Urothelium cell line (cell line): ENCODE data around the gene PRMT1.

Experiments
- DNase-seq: peaks from one replicate; pipeline ENCODE4 v3.0.0; 2011; ENCODE audit warnings: low spot score, mixed read lengths
- FAIRE-seq: peaks from 2 replicates; lab custom pipeline; 2011; peaks lifted over from hg19 to GRCh38; lab: Jason Lieb, UNC

Gene PRMT1

GRCh38 chr19:49651029-49651819, 25.8 kb upstream of the PRMT1 start:
- no peak for DNase-seq
- FAIRE-seq, result no peak

GRCh38 chr19:49651820-49652550, 25.1 kb upstream of the PRMT1 start:
- FAIRE-seq (no peak), DNase-seq (no peak)

- DNase-seq (no peak), FAIRE-seq (no peak)
These were observed 24.3 kb upstream of the PRMT1 start for GRCh38 chr19:49652551-49653465.

GRCh38 chr19:49653466-49653806, 23.6 kb upstream of the PRMT1 start:
- DNase-seq (no peak), FAIRE-seq (no peak)

- no peak for DNase-seq
- no peak for FAIRE-seq
These were observed 22.5 kb upstream of the PRMT1 start for GRCh38 chr19:49654581-49654980.

GRCh38 chr19:49655570-49656455, 21.3 kb upstream of the PRMT1 start:
- no peak for FAIRE-seq
- no peak for DNase-seq

- no peak for FAIRE-seq
- no peak for DNase-seq
These were observed 20.5 kb upstream of the PRMT1 start for GRCh38 chr19:49656456-49657109.

GRCh38 chr19:49657493-49658138, 19.5 kb upstream of the PRMT1 start:
- no peak for FAIRE-seq
- no peak for DNase-seq

GRCh38 chr19:49658139-49658517, 18.9 kb upstream of the PRMT1 start:
- no peak for DNase-seq
- no peak for FAIRE-seq

- FAIRE-seq (no peak), DNase-seq (no peak)
These were observed 18.3 kb upstream of the PRMT1 start for GRCh38 chr19:49658566-49659442.

- DNase-seq (no peak), FAIRE-seq (no peak)
These were observed 16.6 kb upstream of the PRMT1 start for GRCh38 chr19:49660338-49660961.

- DNase-seq, result no peak
- FAIRE-seq, result no peak
These were observed 15.1 kb upstream of the PRMT1 start for GRCh38 chr19:49662011-49662410.

GRCh38 chr19:49663224-49663623, 13.8 kb upstream of the PRMT1 start:
- FAIRE-seq (no peak), DNase-seq (no peak)

- no peak for FAIRE-seq
- peak; percentile 90 for DNase-seq
These were observed 12.7 kb upstream of the PRMT1 start for GRCh38 chr19:49664171-49665035.

- FAIRE-seq (peak; percentile 9), DNase-seq (no peak)
These were observed 12.1 kb upstream of the PRMT1 start for GRCh38 chr19:49665036-49665350.

GRCh38 chr19:49665351-49666119, 11.5 kb upstream of the PRMT1 start, which contains the start of the genes BCL2L12 and IRF3:
TSS of gene BCL2L12 (plus strand) at chr19:49665933. CDS start at chr19:49666693, 760 bp downstream.
TSS of gene IRF3 (minus strand) at chr19:49665857. CDS start at chr19:49664838, 1,019 bp downstream.
- FAIRE-seq (no peak), DNase-seq (peak; percentile 96)
